Measurements from ENCODE around the gene INSC.
"Not testable (repeated sequence)": the region's sequence is repeated elsewhere in the genome, so short reads cannot be mapped to it uniquely, and the experiment has no call there.

The INSC gene

GRCh38 chr11:15114501-15115475 is at the start of gene INSC:
TSS of gene INSC (plus strand) at chr11:15114923. CDS start at chr11:15149175, 34,252 bp downstream.
- no peak for DNase-seq (ENCODE audit: low read depth)

GRCh38 chr11:15069751-15070150 is 45.0 kb upstream of the INSC start:
- DNase-seq (ENCODE audit: low read depth), result not testable (repeated sequence)

GRCh38 chr11:15071556-15072255 is 43.0 kb upstream of the INSC start:
- no peak for DNase-seq (ENCODE audit: low read depth)

- DNase-seq (ENCODE audit: low read depth), result no peak
Measured at GRCh38 chr11:15072551-15073143, 42.1 kb upstream of the INSC start.

GRCh38 chr11:15073361-15074205 is 41.1 kb upstream of the INSC start, which contains the start of gene CALCB:
TSS of gene CALCB (plus strand) at chr11:15073593. CDS start at chr11:15074719, 1,126 bp downstream.
- no peak for DNase-seq (ENCODE audit: low read depth)

GRCh38 chr11:15074206-15075161 is 40.2 kb upstream of the INSC start:
- DNase-seq (ENCODE audit: low read depth), result peak; percentile 38

- DNase-seq (ENCODE audit: low read depth), result no peak
Measured at GRCh38 chr11:15075162-15075526, 39.6 kb upstream of the INSC start.

GRCh38 chr11:15091175-15091574 is 23.5 kb upstream of the INSC start:
- DNase-seq (ENCODE audit: low read depth), result no peak

GRCh38 chr11:15091625-15092024 is 23.1 kb upstream of the INSC start:
- no peak for DNase-seq (ENCODE audit: low read depth)

- DNase-seq (ENCODE audit: low read depth), result no peak
Measured at GRCh38 chr11:15093432-15093831, 21.3 kb upstream of the INSC start.

GRCh38 chr11:15095736-15096228 is 18.9 kb upstream of the INSC start:
- no peak for DNase-seq (ENCODE audit: low read depth)

GRCh38 chr11:15097411-15097810 is 17.3 kb upstream of the INSC start:
- no peak for DNase-seq (ENCODE audit: low read depth)

- no peak for DNase-seq (ENCODE audit: low read depth)
Measured at GRCh38 chr11:15099267-15099666, 15.5 kb upstream of the INSC start.

GRCh38 chr11:15101072-15101709 is 13.5 kb upstream of the INSC start:
- no peak for DNase-seq (ENCODE audit: low read depth)

GRCh38 chr11:15104166-15104565 is 10.6 kb upstream of the INSC start:
- no peak for DNase-seq (ENCODE audit: low read depth)

- no peak for DNase-seq (ENCODE audit: low read depth)
Measured at GRCh38 chr11:15106201-15106965, 8.3 kb upstream of the INSC start.

- DNase-seq (ENCODE audit: low read depth), result no peak
Measured at GRCh38 chr11:15107730-15108515, 6.8 kb upstream of the INSC start.

GRCh38 chr11:15108592-15109130 is 6.1 kb upstream of the INSC start:
- DNase-seq (ENCODE audit: low read depth), result no peak

All from T-helper 22 cell (primary cell).